NCI-H1092 (cell line): ENCODE data around the gene MISFA.
"Not testable (repeated sequence)": the region's sequence is repeated elsewhere in the genome, so short reads cannot be mapped to it uniquely, and the experiment has no call there.

ENCODE experiments used
- DNase-seq: peaks from one replicate; lab custom pipeline; 2025; lab: John Stamatoyannopoulos, UW

MISFA gene

DNA sequence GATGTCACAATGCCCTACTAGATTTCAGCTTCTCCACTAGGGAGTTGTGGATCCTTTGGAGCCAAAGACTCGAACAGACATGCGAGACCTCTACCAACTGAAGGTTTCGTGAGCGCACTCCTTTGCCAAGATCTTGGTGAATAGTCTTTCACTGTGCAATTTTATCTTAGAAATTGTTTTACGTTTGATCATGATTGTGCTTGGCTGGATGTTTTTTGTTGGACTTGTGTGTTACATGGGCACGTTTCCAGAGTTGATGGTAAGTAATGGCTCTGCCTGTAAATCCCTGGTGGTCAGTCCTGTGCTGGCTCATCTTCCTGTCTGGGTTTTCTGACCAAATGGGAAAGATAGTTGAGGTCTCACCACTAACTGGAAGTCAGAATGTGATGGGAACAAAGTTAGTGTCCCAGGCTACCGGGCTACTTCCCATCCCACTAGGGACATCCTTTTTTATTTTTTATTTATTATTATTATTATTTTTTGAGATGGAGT is at the start of gene MISFA:
MISFA (plus strand) TSS at position 51 of the 492 bp plus-strand sequence; CDS start at position 191, 140 bp downstream.
- no peak for DNase-seq

DNA sequence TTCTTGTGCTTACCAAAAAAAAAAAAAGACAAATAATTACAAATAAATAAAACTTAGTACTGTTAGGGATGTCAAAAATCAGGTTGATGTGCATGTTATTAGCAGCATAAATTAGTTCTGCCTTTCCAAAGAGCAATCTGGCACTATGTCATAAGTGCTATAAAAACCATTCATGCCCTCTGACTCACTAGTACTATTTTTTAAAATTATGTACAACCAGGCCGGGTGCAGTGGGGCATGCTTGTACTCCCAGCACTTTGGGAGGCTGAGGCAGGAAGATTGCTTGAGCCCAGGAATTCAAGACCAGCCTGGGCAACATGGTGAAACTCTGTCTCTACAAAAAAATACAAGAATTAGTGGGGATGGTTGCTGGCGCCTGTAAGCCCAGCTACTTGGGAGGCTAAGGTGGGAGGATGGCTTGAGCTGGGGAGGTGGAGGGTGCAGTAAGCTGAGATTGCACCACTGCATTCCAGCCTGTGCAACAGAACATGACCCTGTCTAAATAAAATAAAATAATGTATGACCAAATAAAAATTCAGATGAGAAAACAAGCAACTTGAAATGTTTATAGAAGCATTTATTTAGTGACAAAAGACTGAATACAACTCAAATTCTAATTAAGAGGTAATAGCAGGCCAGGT is 36.4 kb upstream of the MISFA start:
- no peak for DNase-seq

DNA sequence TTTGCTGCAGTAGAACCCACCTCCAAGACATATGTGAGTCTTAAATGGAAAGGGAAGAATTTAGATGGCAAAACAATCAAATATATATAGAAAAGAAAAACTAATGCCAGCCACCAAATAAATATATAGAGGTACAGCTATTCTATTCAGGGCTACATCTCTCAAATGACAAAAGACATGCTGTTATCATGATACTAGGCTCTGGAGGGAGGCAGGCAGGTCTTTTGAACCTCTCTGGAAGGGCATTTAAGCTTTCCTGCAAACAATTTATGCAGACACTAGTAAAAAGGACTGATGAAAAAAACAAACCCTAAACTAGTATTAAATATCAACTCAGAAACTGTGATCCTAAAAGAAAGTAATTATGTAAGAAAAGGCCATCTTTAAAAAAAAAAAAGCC is 35.4 kb upstream of the MISFA start:
- DNase-seq, result no peak

- no peak for DNase-seq
Observed at GRCh38 chr11:18566406-18566805, 33.2 kb upstream of the MISFA start.

GRCh38 chr11:18567081-18567480 is 32.5 kb upstream of the MISFA start:
- no peak for DNase-seq

- no peak for DNase-seq
Observed at GRCh38 chr11:18575361-18575760, 24.2 kb upstream of the MISFA start.

DNA sequence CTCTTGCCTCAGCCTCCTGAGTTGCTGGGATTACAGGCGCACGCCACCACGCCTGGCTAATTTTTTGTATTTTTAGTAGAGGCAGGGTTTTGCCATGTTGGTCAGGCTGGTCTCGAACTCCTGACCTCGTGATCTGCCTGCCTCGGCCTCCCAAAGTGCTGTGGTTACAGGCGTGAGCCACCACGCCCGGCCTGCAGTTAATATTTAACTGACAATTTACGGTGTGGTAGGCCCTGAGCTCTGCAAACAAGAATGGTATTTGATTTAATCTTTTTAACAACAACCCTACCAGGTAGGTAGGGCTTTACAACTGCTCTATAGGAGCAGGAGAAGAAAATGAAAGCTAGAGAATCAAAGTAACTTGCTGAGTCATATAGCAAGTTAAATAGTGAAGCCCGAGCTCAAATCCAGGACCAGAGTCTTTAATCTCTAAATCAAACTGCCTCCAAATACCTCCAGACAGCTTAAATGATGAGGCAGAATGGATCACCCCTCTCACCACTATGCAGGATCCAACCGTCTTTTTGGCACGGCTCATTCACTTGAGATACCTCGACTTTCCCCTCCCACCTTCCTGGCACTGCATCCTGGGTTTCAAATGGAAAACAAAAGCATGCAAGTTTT is 20.5 kb upstream of the MISFA start:
- no peak for DNase-seq

GRCh38 chr11:18580113-18580766 is 19.3 kb upstream of the MISFA start:
- DNase-seq, result no peak

- DNase-seq, result no peak
Observed at GRCh38 chr11:18581825-18582224, 17.8 kb upstream of the MISFA start.

DNA sequence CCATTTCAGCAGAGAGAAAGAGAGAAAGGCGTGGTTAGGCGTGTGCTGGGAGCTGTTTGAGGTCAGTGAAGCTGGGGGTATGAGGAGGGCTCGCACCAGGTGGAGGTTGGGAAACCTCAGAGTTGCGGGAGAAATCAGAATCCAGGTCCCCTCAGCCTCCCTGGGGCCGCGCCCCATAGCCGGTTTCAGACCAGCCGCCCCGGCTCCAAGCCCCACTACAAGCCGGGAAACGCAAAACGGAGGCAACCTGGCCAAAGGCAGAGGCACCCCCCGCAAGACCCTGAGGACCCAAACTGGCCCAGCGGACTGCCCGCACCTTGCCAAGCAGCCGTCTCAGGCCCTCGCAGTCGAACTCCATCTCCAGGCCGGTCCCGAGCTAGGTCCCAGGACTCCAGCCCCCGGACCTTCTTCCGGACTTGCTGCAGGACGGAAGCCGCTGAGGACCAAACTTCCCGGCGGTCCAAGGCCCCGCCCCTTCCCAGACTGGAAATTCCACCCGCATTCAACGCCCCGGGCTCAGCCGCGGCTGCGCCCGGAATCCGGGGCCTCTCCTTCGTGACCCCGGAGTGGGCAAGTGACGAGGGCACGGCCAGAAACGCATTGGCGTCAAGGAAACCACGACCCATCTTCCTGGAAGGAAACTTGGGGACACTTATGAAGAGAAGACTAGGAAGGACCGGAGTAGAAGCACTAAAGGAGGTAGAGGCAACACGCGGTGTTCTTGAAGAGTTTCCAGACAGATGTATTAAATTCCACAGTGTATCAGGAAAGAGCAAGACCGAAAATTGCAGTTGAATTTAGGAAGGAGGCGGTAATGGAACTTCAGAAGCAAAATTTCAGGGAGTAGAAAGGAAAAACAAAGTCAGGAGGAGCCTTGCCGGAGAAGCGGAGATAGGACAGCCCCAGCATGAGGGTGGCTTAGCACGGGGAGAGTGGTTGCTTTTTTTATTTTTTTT is 11.0 kb upstream of the MISFA start, which contains the start of gene UEVLD:
UEVLD (minus strand) TSS at position 438 of the 956 bp plus-strand sequence; CDS start at position 358, 80 bp downstream.
- peak; percentile 2 for DNase-seq

GRCh38 chr11:18590571-18590970 is 9.0 kb upstream of the MISFA start:
- DNase-seq, result no peak

- DNase-seq, result not testable (repeated sequence)
Observed at GRCh38 chr11:18594088-18594487, 5.5 kb upstream of the MISFA start.

DNA sequence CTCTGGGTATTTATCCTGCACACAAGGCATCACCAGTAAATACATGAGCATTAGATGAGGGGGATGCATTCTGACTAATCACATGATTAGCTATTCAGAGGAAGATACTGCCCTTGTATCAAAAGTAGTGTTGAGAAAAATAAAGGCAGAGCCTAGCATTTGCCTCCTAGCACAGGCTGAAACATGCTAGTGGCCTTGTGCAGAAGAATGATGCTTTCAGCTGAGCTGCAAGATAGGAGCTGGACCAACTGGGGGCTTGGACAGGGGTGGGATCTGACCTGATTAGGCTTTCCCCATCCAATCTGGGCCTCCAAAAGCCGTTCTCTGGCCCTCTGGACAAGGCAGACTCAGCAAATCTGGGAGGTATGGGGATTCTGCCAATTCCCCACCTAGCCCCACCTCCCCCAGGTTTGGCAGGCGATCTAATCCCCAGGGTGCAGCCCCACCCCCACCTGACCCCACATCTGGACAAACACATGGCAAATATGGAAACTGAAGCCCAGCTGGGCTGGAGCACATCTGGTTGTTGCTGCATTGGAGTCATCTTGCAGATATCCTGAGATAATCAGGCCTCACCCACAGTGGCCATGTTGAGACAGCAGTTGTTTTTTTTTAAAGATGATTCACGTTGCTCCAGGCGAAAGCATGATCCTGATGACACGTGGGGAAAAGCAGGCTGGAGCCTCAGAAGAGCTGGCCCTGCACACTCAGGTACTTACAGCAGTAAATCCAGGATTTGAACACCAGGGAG is 4.4 kb upstream of the MISFA start:
- no peak for DNase-seq

GRCh38 chr11:18600915-18601569 is 1.5 kb downstream of the MISFA start:
- no peak for DNase-seq

DNA sequence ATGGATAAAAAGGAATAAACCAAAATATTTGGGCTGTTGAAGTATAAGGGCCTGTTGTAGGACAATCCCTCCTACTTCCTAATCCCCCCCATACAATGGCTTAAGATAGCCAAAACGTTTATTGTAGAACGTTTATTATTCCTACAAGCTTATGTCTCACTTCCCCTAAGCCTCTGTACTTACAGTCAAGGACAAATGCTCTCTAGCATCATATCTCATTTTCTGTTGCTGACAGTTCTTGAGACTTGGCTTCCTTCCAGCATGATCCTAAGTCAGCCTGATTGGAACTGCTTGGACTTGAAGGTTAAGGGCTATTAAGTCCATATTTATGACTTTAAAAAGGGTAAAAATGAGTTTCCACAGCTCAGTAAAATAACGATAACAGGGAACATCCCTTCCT is 8.8 kb downstream of the MISFA start:
- no peak for DNase-seq

- no peak for DNase-seq
Observed at GRCh38 chr11:18611196-18611595, 11.6 kb downstream of the MISFA start.

DNA sequence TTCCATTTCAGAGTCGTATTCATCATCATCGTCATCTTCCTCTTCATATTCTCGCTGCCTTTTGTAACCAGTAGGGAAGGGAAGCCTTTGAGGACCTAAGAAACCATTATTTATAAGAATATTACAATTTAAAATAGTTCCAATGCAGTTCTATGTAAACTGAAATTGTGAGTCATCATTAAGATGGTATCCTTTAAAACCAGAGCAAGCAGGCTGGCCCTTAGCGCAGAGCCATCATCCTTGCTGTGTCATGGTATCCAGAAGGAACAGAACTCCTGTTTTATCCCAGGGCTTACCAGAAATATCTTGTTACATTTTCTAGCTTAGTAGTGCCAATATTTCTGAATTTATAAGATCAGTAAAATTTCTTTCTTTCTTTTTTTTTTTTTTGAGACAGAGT is 12.8 kb downstream of the MISFA start:
- no peak for DNase-seq

- DNase-seq, result no peak
Observed at GRCh38 chr11:18614667-18615066, 15.1 kb downstream of the MISFA start.

DNA sequence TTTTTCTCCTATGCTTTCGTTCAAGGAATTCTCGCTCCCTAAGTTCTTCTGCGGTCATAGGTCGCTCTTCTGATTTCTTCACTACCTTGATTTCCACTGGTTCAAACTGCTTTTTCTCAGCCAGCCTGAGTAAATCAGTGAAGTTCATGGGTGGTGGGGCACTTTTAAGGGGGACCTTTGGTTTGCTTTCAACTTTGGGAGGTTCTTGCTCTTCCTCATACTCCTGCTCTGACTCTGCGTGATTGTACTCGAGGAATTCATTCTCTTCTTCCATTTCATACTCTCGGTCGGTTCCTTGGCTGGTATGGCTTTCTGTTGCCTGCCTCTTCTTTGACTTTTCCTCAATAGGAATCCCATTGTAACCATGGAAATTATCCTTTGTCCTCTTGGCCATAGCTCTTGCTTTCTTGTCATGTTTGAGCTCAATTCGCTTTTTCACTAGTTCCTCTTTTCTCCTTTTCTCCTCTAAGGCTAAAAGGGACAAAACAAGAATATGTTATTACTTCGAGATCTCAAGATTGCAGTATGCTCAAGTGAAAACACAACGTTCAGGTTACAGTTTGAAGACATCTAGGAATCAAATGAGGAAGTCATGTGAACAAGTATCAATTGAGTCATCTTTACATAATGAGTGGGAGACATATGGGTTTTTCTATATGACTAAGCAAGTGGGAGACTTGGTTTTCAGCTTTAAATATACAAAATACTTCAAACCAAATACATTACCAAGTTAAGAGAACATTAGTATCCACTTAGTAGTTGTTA is 16.2 kb downstream of the MISFA start:
- no peak for DNase-seq
